ENCODE measurements around the gene AGTRAP. TPM values are rescaled to one million over a fixed set of nuclear protein-coding genes. Genes with fewer than 3 reads are reported as not detected.

Gene AGTRAP
- total RNA-seq, 2 experiments from 2014 or later: 8.9 to 9.4 TPM

GRCh38 chr1:11770011-11770410 lies 34.1 kb downstream of the AGTRAP start:
- Mint-ChIP-seq H3K4me1 (ENCODE audit: low read depth) (no peaks in the 10 kb centered on the region), H3K27ac (no peak overlapping the region), H3K27me3 (no peaks in the 10 kb centered on the region), H3K9me3 (no peaks in the 10 kb centered on the region), H3K36me3 (ENCODE audit: low read depth) (no peaks in the 10 kb centered on the region), H3K4me3 (no peak overlapping the region)
- no peak for ATAC-seq
- TF ChIP-seq, protein P1, sequence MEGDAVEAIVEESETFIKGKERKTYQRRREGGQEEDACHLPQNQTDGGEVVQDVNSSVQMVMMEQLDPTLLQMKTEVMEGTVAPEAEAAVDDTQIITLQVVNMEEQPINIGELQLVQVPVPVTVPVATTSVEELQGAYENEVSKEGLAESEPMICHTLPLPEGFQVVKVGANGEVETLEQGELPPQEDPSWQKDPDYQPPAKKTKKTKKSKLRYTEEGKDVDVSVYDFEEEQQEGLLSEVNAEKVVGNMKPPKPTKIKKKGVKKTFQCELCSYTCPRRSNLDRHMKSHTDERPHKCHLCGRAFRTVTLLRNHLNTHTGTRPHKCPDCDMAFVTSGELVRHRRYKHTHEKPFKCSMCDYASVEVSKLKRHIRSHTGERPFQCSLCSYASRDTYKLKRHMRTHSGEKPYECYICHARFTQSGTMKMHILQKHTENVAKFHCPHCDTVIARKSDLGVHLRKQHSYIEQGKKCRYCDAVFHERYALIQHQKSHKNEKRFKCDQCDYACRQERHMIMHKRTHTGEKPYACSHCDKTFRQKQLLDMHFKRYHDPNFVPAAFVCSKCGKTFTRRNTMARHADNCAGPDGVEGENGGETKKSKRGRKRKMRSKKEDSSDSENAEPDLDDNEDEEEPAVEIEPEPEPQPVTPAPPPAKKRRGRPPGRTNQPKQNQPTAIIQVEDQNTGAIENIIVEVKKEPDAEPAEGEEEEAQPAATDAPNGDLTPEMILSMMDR (IDR thresholded peaks at IDR 0.05): no peak
- POLR2A ChIA-PET: no interaction called here
- intact Hi-C loops (cut with micrococcal nuclease): no loop called here
- no peak for DNase-seq
- CTCF ChIA-PET: no interaction called here

DNA sequence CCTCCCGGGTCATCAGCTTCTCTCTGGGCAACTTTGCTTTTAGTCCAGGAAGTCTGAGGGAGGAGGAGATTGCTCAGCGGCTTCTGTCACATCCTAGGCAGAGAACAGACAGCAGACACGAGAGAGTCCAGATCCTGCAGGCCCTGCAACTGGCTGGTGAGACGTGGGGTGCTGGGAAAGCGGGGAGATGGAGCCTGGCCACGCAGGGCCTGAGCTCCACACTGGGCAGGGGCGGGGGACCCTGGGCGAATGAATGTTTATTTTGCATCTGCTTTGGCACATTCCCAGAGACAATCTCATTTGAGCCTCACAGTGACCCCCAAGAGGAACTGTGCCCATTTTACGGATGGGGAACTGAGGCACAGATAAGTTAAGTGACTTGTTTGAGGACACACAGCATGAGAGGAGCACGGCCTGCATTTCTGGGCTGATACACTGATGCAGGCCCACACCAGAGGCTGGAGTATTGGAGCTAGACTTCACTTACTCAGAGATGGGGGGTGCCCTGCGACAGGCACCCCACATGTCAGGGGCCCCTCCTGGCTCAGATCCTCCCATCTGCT lies 35.6 kb downstream of the AGTRAP start:
- CTCF ChIA-PET: no interaction called here

GRCh38 chr1:11772458-11772857 lies 36.5 kb downstream of the AGTRAP start:
- intact Hi-C loops (cut with micrococcal nuclease): no loop called here
- no peak overlapping the region for H3K27ac Mint-ChIP-seq
- ATAC-seq (no peak), DNase-seq (no peak)
- CTCF ChIA-PET: no interaction called here
- no peak overlapping the region for H3K4me3 Mint-ChIP-seq
- H3K9me3 Mint-ChIP-seq: no peaks in the 10 kb centered on the region
- H3K4me1 Mint-ChIP-seq (ENCODE audit: low read depth): no peaks in the 10 kb centered on the region
- POLR2A ChIA-PET: interaction anchor here (0.6 kb wide), 1 partner anchor 510 kb away, joined by 3 read pairs; the partner anchor contains the start of gene MTOR
- TF ChIP-seq, protein P1 (IDR thresholded peaks at IDR 0.05): no peak
- H3K27me3 Mint-ChIP-seq: no peaks in the 10 kb centered on the region
- no peaks in the 10 kb centered on the region for H3K36me3 Mint-ChIP-seq (ENCODE audit: low read depth)

More for the DNA sequence above, 35.6 kb downstream of the AGTRAP start:
- POLR2A ChIA-PET: interaction anchor here (0.6 to 1.2 kb wide), 3 partner anchors 32 to 121 kb away, joined by 3 read pairs; partner anchors contain the start of gene NPPB
- Mint-ChIP-seq H3K4me3 (no peak overlapping the region), H3K36me3 (ENCODE audit: low read depth) (no peaks in the 10 kb centered on the region), H3K27me3 (no peaks in the 10 kb centered on the region), H3K9me3 (no peaks in the 10 kb centered on the region), H3K27ac (no peak overlapping the region), H3K4me1 (ENCODE audit: low read depth) (no peaks in the 10 kb centered on the region)
- TF ChIP-seq, protein P1 (IDR thresholded peaks at IDR 0.05): no peak
- DNase-seq (no peak), ATAC-seq (no peak)
- intact Hi-C loops (cut with micrococcal nuclease): no loop called here

- no peaks in the 10 kb centered on the region for H3K4me1 Mint-ChIP-seq (ENCODE audit: low read depth)
- intact Hi-C loops (cut with micrococcal nuclease): no loop called here
- no peaks in the 10 kb centered on the region for H3K36me3 Mint-ChIP-seq (ENCODE audit: low read depth)
- DNase-seq (no peak), ATAC-seq (no peak)
- H3K27me3 Mint-ChIP-seq: no peaks in the 10 kb centered on the region
- TF ChIP-seq, protein P1 (IDR thresholded peaks at IDR 0.05): no peak
- no peak overlapping the region for H3K4me3 Mint-ChIP-seq
- ChIA-PET POLR2A (no interaction called here), CTCF (no interaction called here)
- no peaks in the 10 kb centered on the region for H3K9me3 Mint-ChIP-seq
- H3K27ac Mint-ChIP-seq: no peak overlapping the region
Measured at GRCh38 chr1:11774753-11775152, 38.8 kb downstream of the AGTRAP start.

DNA sequence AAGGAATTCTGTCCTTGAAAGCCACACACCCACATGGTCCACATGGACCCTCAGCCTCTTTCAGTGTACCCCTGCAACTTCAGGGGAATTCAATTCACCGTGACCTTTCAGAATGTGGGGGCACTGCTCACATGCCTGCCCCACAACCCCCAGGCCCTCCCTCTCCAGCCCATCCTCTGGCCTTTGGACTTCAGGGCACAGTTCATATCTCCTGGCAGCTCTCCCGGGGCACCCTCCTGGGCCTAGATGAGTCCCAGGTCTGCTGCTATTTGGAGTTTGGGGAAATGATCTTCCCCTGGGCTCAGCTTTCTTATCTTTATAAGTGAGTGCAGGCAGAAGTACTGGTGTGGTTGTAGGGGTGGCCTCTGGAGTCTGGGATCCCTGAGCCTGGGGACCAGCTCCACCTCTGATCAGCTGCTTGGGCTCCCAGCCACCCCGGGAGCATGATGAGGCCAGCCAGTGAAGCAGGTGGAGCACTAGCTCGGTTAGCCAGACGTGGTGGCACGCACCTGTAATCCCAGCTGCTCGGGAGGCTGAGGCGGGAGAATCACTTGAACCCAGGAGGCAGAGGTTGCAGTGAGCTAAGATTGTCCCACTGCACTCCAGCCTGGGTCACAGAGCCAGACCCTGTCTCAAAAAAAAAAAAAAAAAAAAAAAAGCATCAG lies 41.9 kb downstream of the AGTRAP start:
- DNase-seq (no peak), ATAC-seq (no peak)
- Mint-ChIP-seq H3K9me3 (no peaks in the 10 kb centered on the region), H3K27me3 (no peaks in the 10 kb centered on the region), H3K36me3 (ENCODE audit: low read depth) (no peaks in the 10 kb centered on the region), H3K27ac (no peak overlapping the region), H3K4me3 (no peak overlapping the region), H3K4me1 (ENCODE audit: low read depth) (no peaks in the 10 kb centered on the region)
- TF ChIP-seq, protein P1 (IDR thresholded peaks at IDR 0.05): no peak
- ChIA-PET CTCF (no interaction called here), POLR2A (interaction anchor here (0.8 kb wide), 2 partner anchors 104 to 130 kb away, joined by 3 read pairs; no protein-coding TSS in a partner anchor)
- intact Hi-C loops (cut with micrococcal nuclease): no loop called here

Data from activated CD8-positive, alpha-beta T cell treated with anti-CD3 and anti-CD28 coated beads for 36 hours (primary cell).